Stimulated activated memory B cell treated with anti-CD40 and anti-IgM and Interleukin-4, amounts not matched to agents 10 μg/mL and 1 μg/mL and 100 μg/mL, for 72 hours (primary cell): ENCODE data around the gene CHPT1.

Experiments used
- ATAC-seq: fragments of 150-1000 bp; cut with Tn5 transposase; 2 replicates; pipeline ENCODE4 v1.10.0; 2021
- H3K27ac Mint-ChIP-seq: one replicate; pipeline ENCODE4 v1.8.0; 2022; ENCODE audit warnings: mild to moderate bottlenecking, mixed read lengths
- H3K27me3 Mint-ChIP-seq: one replicate; pipeline ENCODE4 v1.8.0; 2022; ENCODE audit warnings: mixed read lengths
- H3K36me3 Mint-ChIP-seq: one replicate; pipeline ENCODE4 v1.8.0; 2022; ENCODE audit warnings: mixed read lengths
- H3K4me1 Mint-ChIP-seq: one replicate; pipeline ENCODE4 v1.8.0; 2022; ENCODE audit warnings: mixed read lengths
- H3K4me3 Mint-ChIP-seq: one replicate; pipeline ENCODE4 v1.8.0; 2022; ENCODE audit warnings: mild to moderate bottlenecking, moderate library complexity, mixed read lengths
- H3K9me3 Mint-ChIP-seq: one replicate; pipeline ENCODE4 v1.8.0; 2022; ENCODE audit warnings: mixed read lengths

CHPT1 gene

GRCh38 chr12:101697930-101698799 is 725 bp downstream of the CHPT1 start:
- Mint-ChIP-seq H3K9me3 (no peaks in the 10 kb centered on the region), H3K36me3 (peaks cover 5% of the 10 kb centered on the region), H3K4me1 (peaks cover 64% of the 10 kb centered on the region), H3K27me3 (no peaks in the 10 kb centered on the region), H3K27ac (peak overlapping the region; percentile 94), H3K4me3 (peak overlapping the region; percentile 88)
- peak; percentile 63 for ATAC-seq

GRCh38 chr12:101698800-101699347 is 1.4 kb downstream of the CHPT1 start:
- peak overlapping the region; percentile 88 for H3K4me3 Mint-ChIP-seq
- no peak for ATAC-seq
- peaks cover 5% of the 10 kb centered on the region for H3K36me3 Mint-ChIP-seq
- peaks cover 71% of the 10 kb centered on the region for H3K4me1 Mint-ChIP-seq
- peak overlapping the region; percentile 94 for H3K27ac Mint-ChIP-seq
- no peaks in the 10 kb centered on the region for H3K9me3 Mint-ChIP-seq
- no peaks in the 10 kb centered on the region for H3K27me3 Mint-ChIP-seq

GRCh38 chr12:101700299-101700820 is 2.9 kb downstream of the CHPT1 start:
- H3K4me3 Mint-ChIP-seq: peak overlapping the region; percentile 88
- no peak for ATAC-seq

GRCh38 chr12:101703487-101703886 is 6.0 kb downstream of the CHPT1 start:
- H3K27me3 Mint-ChIP-seq: no peaks in the 10 kb centered on the region
- H3K4me3 Mint-ChIP-seq: no peak overlapping the region
- no peak for ATAC-seq
- H3K9me3 Mint-ChIP-seq: no peaks in the 10 kb centered on the region
- H3K36me3 Mint-ChIP-seq: peaks cover 17% of the 10 kb centered on the region
- H3K4me1 Mint-ChIP-seq: peaks cover 71% of the 10 kb centered on the region
- peak overlapping the region; percentile 37 for H3K27ac Mint-ChIP-seq

More at GRCh38 chr12:101700299-101700820, 2.9 kb downstream of the CHPT1 start:
- Mint-ChIP-seq H3K27ac (peak overlapping the region; percentile 94), H3K4me1 (peaks cover 71% of the 10 kb centered on the region), H3K9me3 (no peaks in the 10 kb centered on the region), H3K36me3 (peaks cover 5% of the 10 kb centered on the region), H3K27me3 (no peaks in the 10 kb centered on the region)

- ATAC-seq: no peak
- H3K27me3 Mint-ChIP-seq: no peaks in the 10 kb centered on the region
Observed at GRCh38 chr12:101706403-101706802, 9.0 kb downstream of the CHPT1 start.

GRCh38 chr12:101707131-101707782 is 9.8 kb downstream of the CHPT1 start:
- Mint-ChIP-seq H3K27me3 (no peaks in the 10 kb centered on the region), H3K4me1 (peaks cover 56% of the 10 kb centered on the region), H3K27ac (peak overlapping the region; percentile 45), H3K9me3 (no peaks in the 10 kb centered on the region), H3K4me3 (no peak overlapping the region), H3K36me3 (peaks cover 16% of the 10 kb centered on the region)
- no peak for ATAC-seq

More at GRCh38 chr12:101706403-101706802, 9.0 kb downstream of the CHPT1 start:
- H3K27ac Mint-ChIP-seq: no peak overlapping the region
- H3K36me3 Mint-ChIP-seq: peaks cover 16% of the 10 kb centered on the region
- H3K4me1 Mint-ChIP-seq: peaks cover 61% of the 10 kb centered on the region
- no peaks in the 10 kb centered on the region for H3K9me3 Mint-ChIP-seq
- no peak overlapping the region for H3K4me3 Mint-ChIP-seq

- H3K4me3 Mint-ChIP-seq: no peak overlapping the region
- H3K27me3 Mint-ChIP-seq: no peaks in the 10 kb centered on the region
- ATAC-seq: no peak
- H3K27ac Mint-ChIP-seq: no peak overlapping the region
- peaks cover 56% of the 10 kb centered on the region for H3K4me1 Mint-ChIP-seq
- H3K9me3 Mint-ChIP-seq: no peaks in the 10 kb centered on the region
- H3K36me3 Mint-ChIP-seq: peaks cover 16% of the 10 kb centered on the region
Observed at GRCh38 chr12:101710288-101710687, 12.8 kb downstream of the CHPT1 start.

GRCh38 chr12:101713059-101713682 is 15.7 kb downstream of the CHPT1 start:
- H3K4me1 Mint-ChIP-seq: peaks cover 47% of the 10 kb centered on the region
- no peaks in the 10 kb centered on the region for H3K9me3 Mint-ChIP-seq
- no peak overlapping the region for H3K4me3 Mint-ChIP-seq
- H3K27me3 Mint-ChIP-seq: no peaks in the 10 kb centered on the region
- no peak overlapping the region for H3K27ac Mint-ChIP-seq
- no peak for ATAC-seq
- H3K36me3 Mint-ChIP-seq: peaks cover 18% of the 10 kb centered on the region

GRCh38 chr12:101713930-101714329 is 16.5 kb downstream of the CHPT1 start:
- peaks cover 47% of the 10 kb centered on the region for H3K4me1 Mint-ChIP-seq
- no peaks in the 10 kb centered on the region for H3K9me3 Mint-ChIP-seq
- H3K36me3 Mint-ChIP-seq: peaks cover 18% of the 10 kb centered on the region
- H3K4me3 Mint-ChIP-seq: no peak overlapping the region
- H3K27ac Mint-ChIP-seq: no peak overlapping the region
- H3K27me3 Mint-ChIP-seq: no peaks in the 10 kb centered on the region
- no peak for ATAC-seq

- Mint-ChIP-seq H3K9me3 (no peaks in the 10 kb centered on the region), H3K4me1 (peaks cover 38% of the 10 kb centered on the region), H3K4me3 (no peak overlapping the region), H3K27me3 (no peaks in the 10 kb centered on the region), H3K27ac (no peak overlapping the region), H3K36me3 (peaks cover 18% of the 10 kb centered on the region)
- no peak for ATAC-seq
Observed at GRCh38 chr12:101714877-101715444, 17.5 kb downstream of the CHPT1 start.

- Mint-ChIP-seq H3K27ac (no peak overlapping the region), H3K36me3 (peaks cover 20% of the 10 kb centered on the region), H3K4me1 (peaks cover 14% of the 10 kb centered on the region), H3K4me3 (no peak overlapping the region), H3K9me3 (no peaks in the 10 kb centered on the region), H3K27me3 (no peaks in the 10 kb centered on the region)
- ATAC-seq: no peak
Observed at GRCh38 chr12:101719566-101719965, 22.1 kb downstream of the CHPT1 start.

- H3K4me1 Mint-ChIP-seq: peaks cover 11% of the 10 kb centered on the region
- ATAC-seq: no peak
- H3K4me3 Mint-ChIP-seq: no peak overlapping the region
- H3K27me3 Mint-ChIP-seq: no peaks in the 10 kb centered on the region
- no peak overlapping the region for H3K27ac Mint-ChIP-seq
- peaks cover 20% of the 10 kb centered on the region for H3K36me3 Mint-ChIP-seq
- no peaks in the 10 kb centered on the region for H3K9me3 Mint-ChIP-seq
Observed at GRCh38 chr12:101720118-101720517, 22.7 kb downstream of the CHPT1 start.

GRCh38 chr12:101722392-101722791 is 25.0 kb downstream of the CHPT1 start:
- peaks cover 23% of the 10 kb centered on the region for H3K36me3 Mint-ChIP-seq
- no peak for ATAC-seq
- H3K4me1 Mint-ChIP-seq: no peaks in the 10 kb centered on the region

GRCh38 chr12:101727098-101727497 is 29.7 kb downstream of the CHPT1 start:
- Mint-ChIP-seq H3K4me3 (no peak overlapping the region), H3K9me3 (no peaks in the 10 kb centered on the region), H3K27me3 (no peaks in the 10 kb centered on the region), H3K4me1 (peaks cover 4% of the 10 kb centered on the region), H3K36me3 (peaks cover 24% of the 10 kb centered on the region), H3K27ac (no peak overlapping the region)
- ATAC-seq: no peak

More at GRCh38 chr12:101722392-101722791, 25.0 kb downstream of the CHPT1 start:
- Mint-ChIP-seq H3K4me3 (no peak overlapping the region), H3K9me3 (no peaks in the 10 kb centered on the region), H3K27me3 (no peaks in the 10 kb centered on the region), H3K27ac (no peak overlapping the region)

- H3K27ac Mint-ChIP-seq: peak overlapping the region; percentile 2
- H3K27me3 Mint-ChIP-seq: no peaks in the 10 kb centered on the region
- peaks cover 17% of the 10 kb centered on the region for H3K4me1 Mint-ChIP-seq
- no peaks in the 10 kb centered on the region for H3K9me3 Mint-ChIP-seq
- H3K4me3 Mint-ChIP-seq: no peak overlapping the region
- peaks cover 37% of the 10 kb centered on the region for H3K36me3 Mint-ChIP-seq
- ATAC-seq: no peak
Observed at GRCh38 chr12:101729842-101730241, 32.4 kb downstream of the CHPT1 start.
